Measurements from ENCODE around the gene PFKFB2. TPM values are rescaled to one million over a fixed set of nuclear protein-coding genes. Genes with fewer than 3 reads are reported as not detected.

PFKFB2 gene
- total RNA-seq, 4 donors from 2014 or later = 44.6 to 150 (median 116) TPM

DNA sequence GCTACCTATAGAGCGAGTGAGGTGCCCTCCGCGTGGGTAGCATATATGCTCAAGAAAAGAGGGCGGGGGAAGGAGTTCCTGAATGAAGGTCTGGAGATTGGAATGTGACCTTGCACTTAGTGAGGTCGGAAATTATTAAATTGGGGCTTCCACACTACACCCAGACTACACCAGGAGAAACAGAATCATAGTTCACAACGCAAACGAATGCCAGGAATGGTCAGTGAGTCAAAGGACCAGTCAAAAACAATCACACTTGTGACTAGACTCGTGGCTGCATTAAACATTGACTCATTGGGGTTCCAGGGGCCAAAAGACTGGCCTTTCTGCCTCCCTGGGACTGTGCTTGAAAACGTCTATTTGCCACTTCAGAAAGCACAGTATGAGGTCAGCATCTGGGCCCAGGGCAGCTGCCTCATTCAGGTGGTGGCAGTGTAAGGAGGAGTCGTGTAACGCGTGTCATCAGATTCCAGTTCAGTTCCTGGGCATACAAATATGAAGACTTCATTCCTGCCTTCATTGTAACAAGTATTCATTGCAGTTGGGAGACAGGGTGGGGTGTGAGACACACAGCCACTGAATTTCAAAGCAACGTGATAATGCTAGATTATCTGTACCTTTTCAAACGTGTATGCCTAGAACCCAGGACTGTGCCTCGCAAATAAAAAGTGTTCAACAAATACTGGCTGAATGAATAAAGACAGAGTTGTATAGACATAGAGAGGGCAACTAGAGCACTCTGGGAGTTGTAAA lies 1.7 kb upstream of the PFKFB2 start, which contains the start of gene YOD1:
YOD1 (minus strand) TSS at position 18 of the 753 bp plus-strand sequence. CDS start 178 bp downstream, outside the sequence.
- Histone ChIP-seq H3K4me3 (peak within 1 kb of the TSS; percentile 70 to 97 (median 81)), H3K27me3 (no peaks in the 10 kb centered on the region), H3K27ac (peak within 1 kb of the TSS; percentile 79 to 98 (median 86)), H3K9me3 (no peaks in the 10 kb centered on the region), H3K36me3 (peaks cover 0 to 14% (median 0%) of the 10 kb centered on the region in 3 donors), H3K4me1 (peaks cover 0 to 41% (median 2%) of the 10 kb centered on the region in 4 donors)
- peak in 1 of 3 donors; percentile 69 for DNase-seq
- TF ChIP-seq, protein P1, sequence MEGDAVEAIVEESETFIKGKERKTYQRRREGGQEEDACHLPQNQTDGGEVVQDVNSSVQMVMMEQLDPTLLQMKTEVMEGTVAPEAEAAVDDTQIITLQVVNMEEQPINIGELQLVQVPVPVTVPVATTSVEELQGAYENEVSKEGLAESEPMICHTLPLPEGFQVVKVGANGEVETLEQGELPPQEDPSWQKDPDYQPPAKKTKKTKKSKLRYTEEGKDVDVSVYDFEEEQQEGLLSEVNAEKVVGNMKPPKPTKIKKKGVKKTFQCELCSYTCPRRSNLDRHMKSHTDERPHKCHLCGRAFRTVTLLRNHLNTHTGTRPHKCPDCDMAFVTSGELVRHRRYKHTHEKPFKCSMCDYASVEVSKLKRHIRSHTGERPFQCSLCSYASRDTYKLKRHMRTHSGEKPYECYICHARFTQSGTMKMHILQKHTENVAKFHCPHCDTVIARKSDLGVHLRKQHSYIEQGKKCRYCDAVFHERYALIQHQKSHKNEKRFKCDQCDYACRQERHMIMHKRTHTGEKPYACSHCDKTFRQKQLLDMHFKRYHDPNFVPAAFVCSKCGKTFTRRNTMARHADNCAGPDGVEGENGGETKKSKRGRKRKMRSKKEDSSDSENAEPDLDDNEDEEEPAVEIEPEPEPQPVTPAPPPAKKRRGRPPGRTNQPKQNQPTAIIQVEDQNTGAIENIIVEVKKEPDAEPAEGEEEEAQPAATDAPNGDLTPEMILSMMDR (IDR thresholded peaks at IDR 0.05) = no peak
- peak in 1 of 2 donors; percentile 44 for TF ChIP-seq POLR2A (IDR thresholded peaks at IDR 0.05)

DNA sequence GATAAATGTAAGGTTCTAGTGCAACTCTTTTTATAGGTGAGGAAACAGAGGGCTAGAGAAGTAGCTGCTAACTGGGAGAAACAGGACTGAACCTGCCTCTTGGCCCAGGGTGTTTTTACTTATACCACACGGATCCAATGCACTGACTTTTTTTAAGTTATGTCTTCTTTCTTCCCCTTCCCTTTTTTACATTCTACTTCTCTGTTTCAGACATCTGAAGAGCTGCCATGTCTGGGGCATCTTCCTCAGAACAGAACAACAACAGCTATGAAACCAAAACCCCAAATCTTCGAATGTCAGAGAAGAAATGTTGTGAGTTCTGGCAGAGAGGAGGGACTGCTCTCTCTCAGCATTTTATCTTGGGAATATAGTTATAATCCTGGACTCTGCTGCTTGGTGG lies 1.4 kb downstream of the PFKFB2 start:
- Histone ChIP-seq H3K36me3 (no peaks in the 10 kb centered on the region), H3K4me1 (peaks cover 0 to 23% (median 6%) of the 10 kb centered on the region in 4 donors)

DNA sequence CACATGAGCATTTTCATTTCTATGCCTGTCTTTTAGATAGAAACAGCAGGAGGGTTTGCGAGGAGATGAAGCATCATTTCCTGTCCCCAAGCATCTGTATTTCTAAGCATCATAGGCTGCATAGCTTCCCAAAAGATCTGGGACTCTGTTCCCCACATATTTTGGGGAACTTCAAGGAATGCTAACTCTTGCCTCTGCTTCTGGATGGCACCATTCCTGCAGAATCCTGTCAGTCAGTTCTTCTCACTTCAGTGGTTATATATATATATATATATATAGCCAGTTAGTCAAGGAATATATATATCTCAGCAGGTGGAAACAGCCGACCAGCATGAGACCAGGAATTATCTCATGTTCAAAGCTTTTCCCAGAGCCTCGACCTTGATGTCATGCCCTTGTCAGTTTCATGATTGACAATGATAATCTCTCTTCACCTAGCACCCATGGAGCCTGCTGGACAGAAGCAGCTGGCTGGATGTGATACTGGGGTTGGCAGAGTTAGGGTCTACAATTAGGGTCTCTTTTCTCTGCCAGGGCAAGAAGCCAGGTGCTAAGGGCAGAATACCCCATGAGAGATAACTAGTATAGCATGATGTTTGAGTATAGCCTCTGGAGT lies 2.4 kb downstream of the PFKFB2 start:
- Histone ChIP-seq H3K9me3 (no peaks in the 10 kb centered on the region), H3K4me1 (peaks cover 0 to 20% (median 6%) of the 10 kb centered on the region in 4 donors), H3K4me3 (peak overlapping the region in 2 of 4 donors; percentile 32 to 61), H3K27me3 (no peaks in the 10 kb centered on the region), H3K36me3 (peaks cover 0 to 1% (median 0%) of the 10 kb centered on the region in 3 donors), H3K27ac (peak overlapping the region in 3 of 4 donors; percentile 67 to 91 (median 91))
- TF ChIP-seq, protein P1 (IDR thresholded peaks at IDR 0.05) = no peak
- TF ChIP-seq POLR2A (IDR thresholded peaks at IDR 0.05) = no peak
- no peak for DNase-seq

More for the DNA sequence above, 1.4 kb downstream of the PFKFB2 start:
- no peak for DNase-seq
- TF ChIP-seq, protein P1 (IDR thresholded peaks at IDR 0.05) = no peak
- TF ChIP-seq POLR2A (IDR thresholded peaks at IDR 0.05) = no peak
- Histone ChIP-seq H3K4me3 (peak overlapping the region in 2 of 4 donors; percentile 61 to 79), H3K9me3 (no peaks in the 10 kb centered on the region), H3K27me3 (no peaks in the 10 kb centered on the region), H3K27ac (peak overlapping the region; percentile 86 to 94 (median 91))

DNA sequence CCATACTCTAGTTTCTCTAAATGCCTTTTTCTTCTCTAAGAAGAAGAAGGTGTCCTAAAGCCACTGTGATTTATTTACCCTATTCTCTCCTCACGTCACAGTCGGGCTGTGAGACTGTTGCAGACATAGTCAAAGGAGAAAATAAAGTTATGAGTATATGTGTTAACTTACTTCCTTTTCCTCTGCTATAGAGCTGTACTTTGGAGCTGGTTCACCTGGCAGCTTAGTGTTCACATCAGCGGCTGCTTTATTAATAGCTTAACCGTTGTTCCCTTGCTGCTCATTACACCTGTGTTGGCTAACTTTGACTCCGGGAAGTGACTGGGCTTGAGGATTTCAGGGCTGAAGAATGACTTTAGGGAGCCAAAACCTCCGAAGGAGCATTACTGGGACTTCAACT lies 3.6 kb downstream of the PFKFB2 start:
- no peaks in the 10 kb centered on the region for H3K9me3 ChIP-seq
- peak overlapping the region in 2 of 4 donors; percentile 37 to 61 for H3K4me3 ChIP-seq
- no peaks in the 10 kb centered on the region for H3K27me3 ChIP-seq
- H3K36me3 ChIP-seq = peaks cover 0 to 10% (median 0%) of the 10 kb centered on the region in 3 donors
- TF ChIP-seq, protein P1 (IDR thresholded peaks at IDR 0.05) = no peak
- TF ChIP-seq POLR2A (IDR thresholded peaks at IDR 0.05) = peak; percentile 69 to 89
- peak in 2 of 3 donors; percentile 54 to 77 for DNase-seq
- peak overlapping the region in 3 of 4 donors; percentile 67 to 91 (median 91) for H3K27ac ChIP-seq
- peaks cover 0 to 20% (median 6%) of the 10 kb centered on the region in 4 donors for H3K4me1 ChIP-seq

DNA sequence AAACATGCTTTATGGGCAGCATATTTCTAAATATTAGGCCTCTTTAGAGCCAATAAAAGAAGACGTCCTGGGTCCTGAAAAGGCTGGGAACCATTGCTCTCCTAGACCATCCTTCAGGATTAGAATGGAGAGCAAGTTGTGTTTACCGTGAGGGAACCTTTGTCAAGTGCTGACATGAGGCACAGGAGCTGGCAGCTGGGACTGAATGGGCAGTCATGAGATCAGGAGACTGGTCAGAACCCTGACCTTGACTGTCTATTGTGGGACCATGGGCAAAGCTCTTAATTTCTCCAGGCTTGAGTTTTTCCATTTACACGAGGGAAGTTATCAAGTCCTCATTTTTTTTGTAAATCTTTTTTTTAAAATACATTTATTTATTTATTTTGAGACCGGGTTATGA lies 5.2 kb downstream of the PFKFB2 start:
- no peak for DNase-seq
- Histone ChIP-seq H3K27ac (peak overlapping the region in 1 of 4 donors; percentile 8), H3K9me3 (no peaks in the 10 kb centered on the region), H3K36me3 (peaks cover 0 to 25% (median 0%) of the 10 kb centered on the region in 3 donors), H3K4me3 (no peak overlapping the region), H3K27me3 (no peaks in the 10 kb centered on the region), H3K4me1 (peaks cover 0 to 14% (median 6%) of the 10 kb centered on the region in 4 donors)
- TF ChIP-seq POLR2A (IDR thresholded peaks at IDR 0.05) = no peak
- TF ChIP-seq, protein P1 (IDR thresholded peaks at IDR 0.05) = no peak
